Measurements from ENCODE around the gene EDNRA. TPM values are rescaled to one million over a fixed set of nuclear protein-coding genes. Genes with fewer than 3 reads are reported as not detected.

EDNRA gene
- not detected in 2 replicates for total RNA-seq (2011; cell fraction: chromatin; rRNA removed; ENCODE audit: low replicate concordance)
- not detected in 2 replicates for total RNA-seq (2011; cell fraction: nucleolus; rRNA removed)
- not detected in 2 replicates for total RNA-seq (2011; cell fraction: nucleoplasm; rRNA removed)
- not detected in 2 replicates for total RNA-seq (2014; rRNA removed)
- not detected in 2 replicates for total RNA-seq (2014; rRNA removed; fragmentation: Illumina TruSeq; extraction: Trizol)
- not detected in 2 replicates for total RNA-seq (2015; rRNA removed; fragmentation: Illumina TruSeq; extraction: Trizol)
- 0.04 TPM in 1 of 2 replicates, not detected in the other for total RNA-seq (2021)
- not detected in 2 replicates for polyA plus RNA-seq (2011; rRNA removed)
- not detected in 2 replicates for polyA plus RNA-seq (2011; cell fraction: cytosol; rRNA removed)
- polyA plus RNA-seq (2011; cell fraction: nucleus; rRNA removed): not detected in 2 replicates
- not detected in 2 replicates for polyA plus RNA-seq (2012)
- polyA plus RNA-seq (2014; fragmentation: Illumina TruSeq; extraction: Trizol): not detected in 2 replicates
- polyA plus RNA-seq (2014; fragmentation: Nextera tagmentation; extraction: Ambion mirVana): not detected
- not detected in 2 replicates for polyA plus RNA-seq (2014; rRNA removed)
- polyA minus RNA-seq (2011; rRNA and poly(A)+ RNA removed): not detected in 2 replicates
- polyA minus RNA-seq (2011; cell fraction: cytosol; rRNA and poly(A)+ RNA removed): not detected in 2 replicates
- not detected in 2 replicates for polyA minus RNA-seq (2011; cell fraction: nucleus; rRNA and poly(A)+ RNA removed)
- percentile 2 among the genes with signal in this experiment for Bru-seq, nascent RNA
- not detected for BruChase-seq, experiment 1, labeled RNA remaining after a 2-hour chase
- BruChase-seq, experiment 2, labeled RNA remaining after a 6-hour chase: not detected
- long read RNA-seq, experiment 1: 0 reads
- long read RNA-seq, experiment 2: 0 reads
- long read RNA-seq, experiment 3: 0 reads

DNA sequence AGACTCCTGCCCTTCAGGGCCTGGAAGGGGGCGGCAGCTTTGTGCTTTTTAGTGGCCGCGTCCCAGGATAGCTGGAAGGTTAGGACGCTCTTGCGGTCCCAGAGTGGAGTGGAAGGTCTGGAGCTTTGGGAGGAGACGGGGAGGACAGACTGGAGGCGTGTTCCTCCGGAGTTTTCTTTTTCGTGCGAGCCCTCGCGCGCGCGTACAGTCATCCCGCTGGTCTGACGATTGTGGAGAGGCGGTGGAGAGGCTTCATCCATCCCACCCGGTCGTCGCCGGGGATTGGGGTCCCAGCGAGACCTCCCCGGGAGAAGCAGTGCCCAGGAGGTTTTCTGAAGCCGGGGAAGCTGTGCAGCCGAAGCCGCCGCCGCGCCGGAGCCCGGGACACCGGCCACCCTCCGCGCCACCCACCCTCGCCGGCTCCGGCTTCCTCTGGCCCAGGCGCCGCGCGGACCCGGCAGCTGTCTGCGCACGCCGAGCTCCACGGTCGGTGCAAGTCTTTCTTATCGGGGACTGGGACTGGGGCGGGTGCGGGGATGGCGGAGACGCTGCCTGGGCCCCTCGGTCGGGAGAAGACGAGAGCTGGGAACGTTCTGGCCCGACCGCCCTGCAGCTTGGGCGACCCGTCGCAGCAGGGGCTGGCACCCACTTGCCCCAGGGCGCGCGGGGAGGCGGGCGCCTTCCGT is at the start of gene EDNRA:
Gene EDNRA, plus strand, starts transcription at position 207 of the 686 bp plus-strand sequence. CDS start 4,585 bp downstream, outside the sequence.
- POLR2A ChIA-PET: no interaction called here
- no peak within 1 kb of the TSS for H2AFZ ChIP-seq (ENCODE audit: low read depth, low read length)
- in situ Hi-C loops (cut with MboI): no loop called here
- no peak within 1 kb of the TSS for H3K4me3 ChIP-seq
- H3K27me3 ChIP-seq (ENCODE audit: control insufficient read depth in 2 of 2, insufficient read depth in 2 of 2, low read length in 2 of 2): peaks cover 0 to 20% of the 10 kb centered on the region in 2 experiments; a peak in 2 of 5 replicates
- FAIRE-seq (no peak), DNase-seq (ENCODE audit: extremely low read depth in 1 of 4, low spot score in 3 of 4) (no peak), ATAC-seq (no peak)
- H3K36me3 ChIP-seq (ENCODE audit: control insufficient read depth, insufficient read depth, low read length): no peaks in the 10 kb centered on the region
- no peaks in the 10 kb centered on the region for H3K4me1 ChIP-seq (replicated peaks in 1 of 2; ENCODE audit: control insufficient read depth in 2 of 2, insufficient read depth in 2 of 2, low read length in 2 of 2)
- BruUV-seq (replicated peaks): no TSS peak
- no peaks in the 10 kb centered on the region for H3K9me3 ChIP-seq (replicated peaks; ENCODE audit: control insufficient read depth, insufficient read depth, low read depth, low read length)
- no peaks in the 10 kb centered on the region for H3K79me2 ChIP-seq (ENCODE audit: control insufficient read depth, insufficient read depth, low read length)
- CTCF ChIA-PET (ENCODE audit: low intra/inter-chr PET ratio): no interaction called here
- no peaks in the 10 kb centered on the region for H3K9me1 ChIP-seq (ENCODE audit: control insufficient read depth, insufficient read depth, low read length)
- H3K9ac ChIP-seq (ENCODE audit: insufficient read depth in 1 of 2, low read depth in 2 of 2, low read length in 2 of 2): no peak within 1 kb of the TSS
- H3K27ac ChIP-seq (ENCODE audit: extremely low read depth, low read depth, low read length): no peak within 1 kb of the TSS
- H3K4me2 ChIP-seq (ENCODE audit: insufficient read depth, low read length): no peak within 1 kb of the TSS
- no peaks in the 10 kb centered on the region for H4K20me1 ChIP-seq (replicated peaks; ENCODE audit: control insufficient read depth, insufficient read depth, low read length)
- WGBS (ENCODE audit: insufficient coverage, low coverage, missing lambda C conversion rate): 3% methylated on average over 32 of the region's 68 CpGs
- intact Hi-C loops (cut with micrococcal nuclease): no loop called here
- TF ChIP-seq, protein P1, sequence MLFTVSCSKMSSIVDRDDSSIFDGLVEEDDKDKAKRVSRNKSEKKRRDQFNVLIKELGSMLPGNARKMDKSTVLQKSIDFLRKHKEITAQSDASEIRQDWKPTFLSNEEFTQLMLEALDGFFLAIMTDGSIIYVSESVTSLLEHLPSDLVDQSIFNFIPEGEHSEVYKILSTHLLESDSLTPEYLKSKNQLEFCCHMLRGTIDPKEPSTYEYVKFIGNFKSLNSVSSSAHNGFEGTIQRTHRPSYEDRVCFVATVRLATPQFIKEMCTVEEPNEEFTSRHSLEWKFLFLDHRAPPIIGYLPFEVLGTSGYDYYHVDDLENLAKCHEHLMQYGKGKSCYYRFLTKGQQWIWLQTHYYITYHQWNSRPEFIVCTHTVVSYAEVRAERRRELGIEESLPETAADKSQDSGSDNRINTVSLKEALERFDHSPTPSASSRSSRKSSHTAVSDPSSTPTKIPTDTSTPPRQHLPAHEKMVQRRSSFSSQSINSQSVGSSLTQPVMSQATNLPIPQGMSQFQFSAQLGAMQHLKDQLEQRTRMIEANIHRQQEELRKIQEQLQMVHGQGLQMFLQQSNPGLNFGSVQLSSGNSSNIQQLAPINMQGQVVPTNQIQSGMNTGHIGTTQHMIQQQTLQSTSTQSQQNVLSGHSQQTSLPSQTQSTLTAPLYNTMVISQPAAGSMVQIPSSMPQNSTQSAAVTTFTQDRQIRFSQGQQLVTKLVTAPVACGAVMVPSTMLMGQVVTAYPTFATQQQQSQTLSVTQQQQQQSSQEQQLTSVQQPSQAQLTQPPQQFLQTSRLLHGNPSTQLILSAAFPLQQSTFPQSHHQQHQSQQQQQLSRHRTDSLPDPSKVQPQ (CRISPR knock-in tag; IDR thresholded peaks at IDR 0.05; ENCODE audit: borderline replicate concordance): no peak
- TF ChIP-seq ZNF217 (CRISPR knock-in tag; IDR thresholded peaks at IDR 0.05) (no peak), RHOXF2B (CRISPR knock-in tag; conservative IDR thresholded peaks at IDR 0.05) (no peak), PURB (CRISPR knock-in tag; IDR thresholded peaks at IDR 0.05; ENCODE audit: low read depth) (no peak)
